Measurements from ENCODE around the gene NSMCE1. TPM values are rescaled to one million over a fixed set of nuclear protein-coding genes. Genes with fewer than 3 reads are reported as not detected.

The NSMCE1 gene
- total and polyA plus RNA-seq, 4 experiments from 2014 or later = 66.6 to 202 (median 106) TPM

DNA sequence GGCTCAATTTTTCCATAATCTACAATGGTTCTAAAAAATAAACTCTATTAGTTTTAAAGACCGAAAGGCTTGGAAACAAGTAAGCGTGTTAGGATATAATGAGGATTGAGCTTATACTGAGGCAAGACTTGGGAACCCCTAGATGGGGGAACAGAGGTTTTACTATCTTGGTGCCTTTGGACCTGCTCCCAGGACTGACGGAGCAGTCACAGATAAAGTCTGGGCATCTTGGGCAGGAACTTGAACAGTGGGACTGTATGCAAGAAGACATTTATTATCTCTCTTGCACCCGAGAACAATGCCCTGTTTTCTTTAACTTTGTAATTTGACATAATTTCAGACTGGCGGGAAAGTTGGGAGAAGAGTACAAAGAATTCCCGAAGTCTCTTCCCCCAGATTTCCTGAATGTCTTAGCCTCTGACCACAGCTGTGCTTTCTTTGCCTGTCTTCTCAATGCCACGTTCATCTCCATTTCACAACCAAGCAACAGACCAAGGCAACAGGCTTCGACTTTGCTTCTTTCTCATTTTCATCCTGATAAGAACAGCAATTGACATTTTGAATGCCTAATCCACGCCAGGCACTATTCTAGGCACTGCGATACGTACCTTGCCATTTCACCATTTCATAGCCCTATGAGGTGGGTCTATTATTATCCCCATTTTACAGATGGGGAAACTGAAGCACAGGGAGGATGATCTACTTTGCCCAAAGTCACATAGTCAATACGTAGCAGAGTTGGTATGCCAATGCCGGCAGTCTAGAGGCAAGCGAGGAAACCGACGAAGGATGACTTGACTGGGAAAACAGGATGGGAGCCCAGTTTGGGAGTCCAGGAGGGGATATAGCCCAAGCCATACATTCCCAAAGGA, 42.2 kb upstream of the NSMCE1 start:
- H3K36me3 Mint-ChIP-seq = peaks cover 3 to 16% of the 10 kb centered on the region in 2 donors
- intact Hi-C loops (cut with micrococcal nuclease) = loop anchor here (10.0 kb wide), 1 partner anchor 46 kb away; the partner anchor contains the start of gene NSMCE1
- CTCF ChIA-PET (ENCODE audit: partially characterized antibody) = interaction anchor here (1.1 kb wide), 2 partner anchors 115 to 131 kb away, joined by 3 read pairs; no protein-coding TSS in a partner anchor
- no peaks in the 10 kb centered on the region for H3K27me3 ChIP-seq (ENCODE audit: insufficient read depth, low read length)
- peaks cover 7 to 25% (median 17%) of the 10 kb centered on the region in 4 donors for H3K4me1 Mint-ChIP-seq
- no peaks in the 10 kb centered on the region for H3K9me3 ChIP-seq (ENCODE audit: control insufficient read depth in 1 of 2, low read length in 2 of 2)
- no peaks in the 10 kb centered on the region for H3K27me3 Mint-ChIP-seq
- POLR2A ChIA-PET (ENCODE audit: partially characterized antibody) = no interaction called here
- H3K4me1 ChIP-seq (ENCODE audit: insufficient read depth, low read length) = peaks cover 19% of the 10 kb centered on the region
- no peaks in the 10 kb centered on the region for H3K36me3 ChIP-seq (ENCODE audit: insufficient read depth, low read length)
- peak overlapping the region in 4 of 7 donors; percentile 29 to 47 (median 38) for H3K27ac Mint-ChIP-seq
- no peak overlapping the region for H3K4me3 ChIP-seq (ENCODE audit: low read length in 2 of 2)
- DNase-seq = no peak
- H3K9me3 Mint-ChIP-seq = no peaks in the 10 kb centered on the region
- H3K27ac ChIP-seq (ENCODE audit: low read depth, low read length) = no peak overlapping the region
- peak overlapping the region in 1 of 8 donors; percentile 46 for H3K4me3 Mint-ChIP-seq

GRCh38 chr16:27308792-27309191, 40.2 kb upstream of the NSMCE1 start:
- Histone ChIP-seq H3K4me1 (ENCODE audit: insufficient read depth, low read length) (peaks cover 9% of the 10 kb centered on the region), H3K4me3 (ENCODE audit: low read length in 2 of 2) (no peak overlapping the region), H3K27me3 (ENCODE audit: insufficient read depth, low read length) (no peaks in the 10 kb centered on the region), H3K9me3 (ENCODE audit: control insufficient read depth in 1 of 2, low read length in 2 of 2) (no peaks in the 10 kb centered on the region), H3K36me3 (ENCODE audit: insufficient read depth, low read length) (no peaks in the 10 kb centered on the region), H3K27ac (ENCODE audit: low read depth, low read length) (no peak overlapping the region)
- POLR2A ChIA-PET (ENCODE audit: partially characterized antibody) = no interaction called here
- Mint-ChIP-seq H3K27me3 (no peaks in the 10 kb centered on the region), H3K4me1 (peaks cover 5 to 10% (median 8%) of the 10 kb centered on the region in 4 donors), H3K36me3 (peaks cover 3 to 4% of the 10 kb centered on the region in 2 donors), H3K4me3 (no peak overlapping the region), H3K27ac (no peak overlapping the region), H3K9me3 (no peaks in the 10 kb centered on the region)
- no peak for DNase-seq
- CTCF ChIA-PET (ENCODE audit: partially characterized antibody) = interaction anchor here (1.2 kb wide), 1 partner anchor 78 kb away, joined by 4 read pairs; no protein-coding TSS in a partner anchor
- intact Hi-C loops (cut with micrococcal nuclease) = no loop called here

DNA sequence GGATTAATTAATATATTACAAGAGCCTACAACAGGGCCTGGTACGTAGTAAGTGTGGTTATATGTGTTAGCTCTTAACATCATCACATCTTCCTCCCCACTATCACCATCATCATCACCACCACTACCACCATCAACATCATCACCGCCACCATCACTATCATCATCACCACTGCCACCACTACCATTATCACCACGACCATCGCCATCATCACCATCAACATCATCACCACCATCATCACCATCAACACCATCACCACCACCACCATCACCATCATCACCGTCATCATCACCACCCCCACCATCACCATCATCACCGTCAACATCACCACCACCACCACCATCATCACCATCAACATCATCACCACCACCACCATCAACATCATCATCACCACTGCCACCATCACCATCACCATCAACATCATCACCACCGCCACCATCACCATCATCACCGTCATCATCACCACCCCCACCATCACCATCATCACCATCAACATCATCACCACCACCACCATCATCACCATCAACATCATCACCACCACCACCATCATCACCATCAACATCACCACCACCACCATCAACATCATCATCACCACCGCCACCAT, 37.4 kb upstream of the NSMCE1 start:
- Mint-ChIP-seq H3K27ac (peak overlapping the region in 1 of 7 donors; percentile 65), H3K36me3 (peaks cover 0 to 3% of the 10 kb centered on the region in 2 donors), H3K4me1 (peaks cover 0 to 5% (median 1%) of the 10 kb centered on the region in 4 donors), H3K27me3 (no peaks in the 10 kb centered on the region), H3K4me3 (no peak overlapping the region), H3K9me3 (no peaks in the 10 kb centered on the region)
- H3K27me3 ChIP-seq (ENCODE audit: insufficient read depth, low read length) = no peaks in the 10 kb centered on the region
- DNase-seq = no peak
- no peaks in the 10 kb centered on the region for H3K4me1 ChIP-seq (ENCODE audit: insufficient read depth, low read length)
- no peaks in the 10 kb centered on the region for H3K9me3 ChIP-seq (ENCODE audit: control insufficient read depth in 1 of 2, low read length in 2 of 2)
- CTCF ChIA-PET (ENCODE audit: partially characterized antibody) = interaction anchor here (1.1 kb wide), 1 partner anchor 75 kb away, joined by 3 read pairs; no protein-coding TSS in a partner anchor
- H3K27ac ChIP-seq (ENCODE audit: low read depth, low read length) = no peak overlapping the region
- intact Hi-C loops (cut with micrococcal nuclease) = no loop called here
- no peaks in the 10 kb centered on the region for H3K36me3 ChIP-seq (ENCODE audit: insufficient read depth, low read length)
- POLR2A ChIA-PET (ENCODE audit: partially characterized antibody) = interaction anchor here (0.7 to 0.9 kb wide), 2 partner anchors 10 to 68 kb away, joined by 3 read pairs; no protein-coding TSS in a partner anchor
- no peak overlapping the region for H3K4me3 ChIP-seq (ENCODE audit: low read length in 2 of 2)

- ChIA-PET POLR2A (ENCODE audit: partially characterized antibody) (interaction anchor here (0.7 to 0.9 kb wide), 2 partner anchors 10 to 67 kb away, joined by 3 read pairs; no protein-coding TSS in a partner anchor), CTCF (ENCODE audit: partially characterized antibody) (interaction anchor here (1.1 to 1.5 kb wide), 2 partner anchors 63 to 74 kb away, joined by 3 read pairs; no protein-coding TSS in a partner anchor)
- Histone ChIP-seq H3K4me3 (ENCODE audit: low read length in 2 of 2) (no peak overlapping the region), H3K9me3 (ENCODE audit: control insufficient read depth in 1 of 2, low read length in 2 of 2) (no peaks in the 10 kb centered on the region), H3K36me3 (ENCODE audit: insufficient read depth, low read length) (no peaks in the 10 kb centered on the region), H3K4me1 (ENCODE audit: insufficient read depth, low read length) (no peaks in the 10 kb centered on the region), H3K27ac (ENCODE audit: low read depth, low read length) (no peak overlapping the region), H3K27me3 (ENCODE audit: insufficient read depth, low read length) (no peaks in the 10 kb centered on the region)
- H3K27me3 Mint-ChIP-seq = no peaks in the 10 kb centered on the region
- no peak for DNase-seq
- no peaks in the 10 kb centered on the region for H3K9me3 Mint-ChIP-seq
- no peak overlapping the region for H3K27ac Mint-ChIP-seq
- peaks cover 0 to 5% (median under 1%) of the 10 kb centered on the region in 4 donors for H3K4me1 Mint-ChIP-seq
- no peak overlapping the region for H3K4me3 Mint-ChIP-seq
- H3K36me3 Mint-ChIP-seq = peaks cover 0 to 3% of the 10 kb centered on the region in 2 donors
- intact Hi-C loops (cut with micrococcal nuclease) = no loop called here
Measured at GRCh38 chr16:27304881-27305745, 36.5 kb upstream of the NSMCE1 start.

GRCh38 chr16:27304102-27304501, 35.5 kb upstream of the NSMCE1 start:
- no peak overlapping the region for H3K27ac Mint-ChIP-seq
- intact Hi-C loops (cut with micrococcal nuclease) = no loop called here
- H3K4me3 Mint-ChIP-seq = no peak overlapping the region
- H3K27me3 ChIP-seq (ENCODE audit: insufficient read depth, low read length) = no peaks in the 10 kb centered on the region
- CTCF ChIA-PET (ENCODE audit: partially characterized antibody) = interaction anchor here (1.0 to 1.5 kb wide), 2 partner anchors 12 to 64 kb away, joined by 3 read pairs; no protein-coding TSS in a partner anchor
- no peak for DNase-seq
- POLR2A ChIA-PET (ENCODE audit: partially characterized antibody) = no interaction called here
- no peaks in the 10 kb centered on the region for H3K27me3 Mint-ChIP-seq
- H3K4me1 ChIP-seq (ENCODE audit: insufficient read depth, low read length) = no peaks in the 10 kb centered on the region
- no peaks in the 10 kb centered on the region for H3K36me3 ChIP-seq (ENCODE audit: insufficient read depth, low read length)
- no peaks in the 10 kb centered on the region for H3K9me3 Mint-ChIP-seq
- peaks cover 0 to 3% of the 10 kb centered on the region in 2 donors for H3K36me3 Mint-ChIP-seq
- H3K4me1 Mint-ChIP-seq = peaks cover 0 to 5% (median under 1%) of the 10 kb centered on the region in 4 donors
- H3K4me3 ChIP-seq (ENCODE audit: low read length in 2 of 2) = no peak overlapping the region
- H3K27ac ChIP-seq (ENCODE audit: low read depth, low read length) = no peak overlapping the region
- H3K9me3 ChIP-seq (ENCODE audit: control insufficient read depth in 1 of 2, low read length in 2 of 2) = no peaks in the 10 kb centered on the region

GRCh38 chr16:27303256-27304100, 34.9 kb upstream of the NSMCE1 start:
- Histone ChIP-seq H3K27me3 (ENCODE audit: insufficient read depth, low read length) (no peaks in the 10 kb centered on the region), H3K36me3 (ENCODE audit: insufficient read depth, low read length) (no peaks in the 10 kb centered on the region), H3K4me1 (ENCODE audit: insufficient read depth, low read length) (no peaks in the 10 kb centered on the region), H3K9me3 (ENCODE audit: control insufficient read depth in 1 of 2, low read length in 2 of 2) (no peaks in the 10 kb centered on the region), H3K27ac (ENCODE audit: low read depth, low read length) (no peak overlapping the region), H3K4me3 (ENCODE audit: low read length in 2 of 2) (no peak overlapping the region)
- intact Hi-C loops (cut with micrococcal nuclease) = no loop called here
- Mint-ChIP-seq H3K4me3 (no peak overlapping the region), H3K27ac (no peak overlapping the region), H3K27me3 (no peaks in the 10 kb centered on the region), H3K9me3 (no peaks in the 10 kb centered on the region), H3K36me3 (peaks cover 0 to 3% of the 10 kb centered on the region in 2 donors), H3K4me1 (peaks cover 0 to 5% (median under 1%) of the 10 kb centered on the region in 4 donors)
- ChIA-PET POLR2A (ENCODE audit: partially characterized antibody) (interaction anchor here (0.7 kb wide), 1 partner anchor 62 kb away, joined by 3 read pairs; no protein-coding TSS in a partner anchor), CTCF (ENCODE audit: partially characterized antibody) (interaction anchor here (1.0 to 1.5 kb wide), 2 partner anchors 13 to 64 kb away, joined by 3 read pairs; no protein-coding TSS in a partner anchor)
- DNase-seq = no peak

Data from CD4-positive, alpha-beta memory T cell (primary cell).